NCI-H69 (cell line): ENCODE results near the gene MBTD1.

ENCODE experiments used
- DNase-seq: peaks from one replicate; lab custom pipeline; 2025; lab: John Stamatoyannopoulos, UW

The MBTD1 gene

DNA sequence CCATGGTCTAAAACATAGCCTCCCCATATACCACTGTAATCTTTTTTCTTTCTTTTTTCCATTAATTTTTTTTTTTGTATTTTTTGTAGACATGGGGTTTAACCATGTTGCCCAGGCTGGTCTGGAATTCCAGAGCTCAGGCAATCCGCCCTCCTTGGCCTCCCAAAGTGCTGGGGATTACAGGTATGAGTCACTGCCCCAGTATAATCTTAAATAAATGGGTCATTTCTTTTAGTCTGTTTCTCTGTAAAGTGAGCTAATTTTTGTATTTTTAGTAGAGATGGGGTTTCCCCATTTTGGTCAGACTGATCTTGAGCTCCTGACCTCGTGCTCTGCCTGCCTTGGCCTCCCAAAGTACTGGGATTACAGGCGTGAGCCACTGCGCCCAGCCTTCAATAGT lies 112.2 kb downstream of the MBTD1 start:
- no peak for DNase-seq

DNA sequence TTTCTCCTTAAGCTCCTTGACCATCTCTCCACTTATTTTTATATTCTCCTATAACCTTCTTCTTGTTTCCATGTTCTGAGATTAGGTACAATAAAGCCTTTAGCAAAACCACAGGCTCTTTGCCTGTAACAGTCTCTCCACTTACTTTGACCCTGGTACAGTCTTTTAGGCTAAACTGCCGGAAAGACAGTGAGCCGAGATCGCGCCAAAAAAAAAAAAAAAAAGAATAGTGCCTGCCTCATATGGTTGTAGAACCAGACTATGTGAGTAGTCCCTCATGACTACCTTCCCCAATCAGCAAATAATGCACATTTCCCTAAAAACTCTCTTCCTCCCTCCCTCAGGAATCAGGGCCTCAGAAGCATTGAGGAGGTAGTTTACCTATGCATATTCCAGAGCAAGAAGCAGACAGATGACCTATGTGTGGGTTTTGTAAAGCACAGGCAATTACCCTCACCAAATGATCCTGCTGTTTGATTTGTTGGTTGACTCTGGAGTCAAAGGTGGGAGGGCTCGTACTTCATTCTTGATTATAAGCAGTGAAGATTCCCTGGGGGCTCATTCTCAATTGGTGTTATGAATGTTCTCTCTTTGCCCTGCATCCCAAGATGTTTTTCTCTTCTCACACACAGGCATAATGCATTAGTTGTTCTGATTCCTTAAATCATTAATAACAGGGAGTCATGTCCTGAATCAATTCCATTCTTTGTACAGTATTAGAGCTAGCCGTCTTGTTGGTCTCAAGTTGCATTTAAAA lies 115.4 kb downstream of the MBTD1 start:
- DNase-seq = peak; percentile 98

DNA sequence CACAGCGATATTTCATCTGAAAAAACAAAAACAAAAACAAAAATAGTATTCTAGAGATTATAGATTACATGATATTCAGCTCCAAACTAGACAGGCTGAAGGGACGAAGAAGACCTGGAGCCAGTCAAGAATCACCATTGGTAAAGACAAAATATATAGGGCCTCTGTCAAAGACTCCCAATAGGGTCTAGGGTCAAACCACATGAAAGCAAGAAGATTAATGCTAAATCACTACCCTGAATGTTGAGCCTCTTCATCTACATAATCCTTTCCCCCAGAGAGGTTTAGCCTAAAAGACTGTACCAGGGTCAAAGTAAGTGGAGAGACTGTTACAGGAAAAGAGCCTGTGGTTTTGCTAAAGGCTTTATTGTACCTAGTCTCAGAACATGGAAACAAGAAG lies 117.3 kb downstream of the MBTD1 start:
- DNase-seq = no peak

DNA sequence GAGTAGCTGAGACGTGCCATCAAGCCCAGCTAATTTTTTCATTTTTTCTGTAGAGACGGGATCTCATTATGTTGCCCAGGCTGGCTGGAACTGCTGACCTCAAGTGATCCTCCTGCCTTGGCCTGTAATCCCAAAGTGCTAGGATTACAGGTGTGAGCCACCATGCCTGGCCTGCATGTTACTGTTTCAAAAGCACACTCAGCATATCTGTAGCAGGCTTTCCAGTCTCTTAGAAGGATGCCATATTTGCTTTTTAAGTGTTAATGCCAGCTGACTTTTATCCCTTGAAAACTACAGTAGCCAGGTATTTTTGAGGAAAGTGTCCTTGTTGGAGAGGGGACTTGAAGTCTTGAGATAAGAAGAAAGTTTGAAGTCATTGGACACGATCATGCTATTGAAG lies 123.9 kb downstream of the MBTD1 start:
- DNase-seq = no peak

DNA sequence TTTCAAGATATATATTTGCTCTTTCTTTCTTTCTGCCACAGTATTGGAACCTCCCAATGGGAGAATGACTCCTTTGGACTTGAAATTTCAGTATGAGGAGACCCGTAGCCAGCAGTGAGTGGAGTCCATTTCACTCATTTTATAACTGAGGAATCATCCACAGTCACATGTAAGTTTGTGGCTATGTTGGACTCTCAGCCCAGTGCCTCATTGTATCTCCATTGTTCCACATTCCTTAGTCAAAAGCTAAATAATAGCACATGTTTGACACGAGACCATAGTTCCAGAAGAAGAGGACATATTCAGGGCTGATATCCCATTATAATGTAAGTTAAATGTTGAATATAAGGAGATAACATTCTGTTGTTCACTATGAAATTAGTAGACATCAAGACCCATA lies 126.5 kb downstream of the MBTD1 start:
- no peak for DNase-seq

DNA sequence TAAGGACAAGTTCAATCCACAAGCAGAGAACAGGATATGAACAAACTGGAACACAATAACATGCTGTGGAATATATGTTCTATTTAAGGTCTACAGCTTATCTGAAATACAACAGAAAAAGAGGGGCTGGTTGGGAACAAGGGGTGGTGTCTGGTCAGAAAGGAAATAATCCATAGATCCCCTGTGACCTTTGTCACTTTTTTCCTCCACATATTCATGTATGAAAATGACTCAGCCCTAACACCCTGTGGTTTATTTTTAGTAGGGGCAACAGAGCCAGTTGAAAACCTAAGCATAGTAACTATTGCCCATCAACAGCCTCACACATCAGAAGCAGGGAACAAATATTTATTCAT lies 126.9 kb downstream of the MBTD1 start:
- no peak for DNase-seq

DNA sequence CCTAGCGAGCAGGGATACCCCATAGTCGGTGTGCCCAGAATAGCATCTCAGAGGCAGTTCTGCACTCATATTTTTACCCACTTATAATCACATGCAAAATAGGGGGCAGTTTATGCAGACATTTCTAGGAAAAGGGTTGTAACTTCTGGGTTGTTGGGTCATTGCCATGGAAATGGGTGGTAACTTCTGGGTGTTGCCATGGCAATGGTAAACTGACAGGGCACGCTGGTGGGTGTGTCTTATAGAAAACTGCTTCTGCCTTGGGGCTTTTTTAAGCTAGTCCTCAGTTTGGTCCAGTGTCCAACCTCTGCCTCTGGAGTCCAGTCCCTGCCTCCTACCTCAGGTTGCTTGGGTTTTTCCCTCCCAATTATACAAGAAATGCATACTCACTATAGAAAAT lies 131.8 kb downstream of the MBTD1 start:
- no peak for DNase-seq
